ENCODE results near the gene MAPKAP1.

Gene MAPKAP1

DNA sequence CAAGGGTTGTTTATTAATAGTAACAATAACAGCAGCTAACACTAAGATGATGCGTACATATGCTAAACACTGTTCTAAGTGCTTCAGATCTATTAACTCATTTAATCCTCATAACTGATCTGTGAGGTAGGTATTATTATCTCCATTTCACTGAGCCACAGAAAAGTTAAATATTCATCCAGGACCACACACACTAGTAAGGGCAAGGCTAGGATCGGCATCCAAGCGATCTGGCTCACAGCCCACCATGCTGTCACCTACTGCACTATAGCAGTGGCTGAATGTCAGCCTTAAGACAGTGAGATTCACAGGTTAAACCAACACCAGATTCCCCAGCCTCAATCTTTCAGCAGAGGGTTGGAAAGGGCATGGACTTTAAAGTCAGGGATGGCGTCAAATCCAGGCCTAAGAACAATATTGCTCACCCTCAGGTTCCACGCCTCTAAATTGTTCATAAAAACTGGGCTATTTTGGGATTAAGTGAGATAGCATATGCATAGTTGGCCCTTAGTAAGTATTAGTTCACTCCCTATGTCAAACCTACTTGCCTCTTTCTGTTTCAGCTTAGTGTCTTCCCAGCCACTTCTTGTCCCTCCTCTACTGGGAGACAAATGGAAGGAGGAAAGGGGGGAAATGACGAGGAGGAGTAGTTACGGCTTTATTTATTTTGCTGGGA lies 150.8 kb downstream of the MAPKAP1 start:
- no peak for DNase-seq

GRCh38 chr9:125554726-125555125 lies 152.3 kb downstream of the MAPKAP1 start:
- DNase-seq: no peak

DNA sequence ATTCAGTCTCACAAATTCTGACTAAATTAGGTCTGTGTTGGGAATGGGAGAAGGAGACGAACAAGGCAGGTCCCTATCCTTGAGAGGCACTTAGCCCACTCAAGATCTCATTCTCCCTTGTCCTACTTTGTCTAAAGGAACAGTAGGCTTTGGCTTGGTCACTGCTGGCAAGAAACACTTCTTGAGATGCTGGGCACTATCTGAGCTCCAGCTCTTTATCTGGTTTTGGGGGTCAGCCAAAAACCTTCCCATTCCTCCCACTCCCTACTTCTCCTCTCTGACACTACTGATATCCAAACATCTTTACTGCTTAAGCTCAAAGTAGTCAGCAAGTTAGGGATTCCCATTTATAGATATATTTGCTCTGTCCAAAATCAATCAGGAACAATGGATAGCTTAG lies 155.2 kb downstream of the MAPKAP1 start:
- DNase-seq: no peak

DNA sequence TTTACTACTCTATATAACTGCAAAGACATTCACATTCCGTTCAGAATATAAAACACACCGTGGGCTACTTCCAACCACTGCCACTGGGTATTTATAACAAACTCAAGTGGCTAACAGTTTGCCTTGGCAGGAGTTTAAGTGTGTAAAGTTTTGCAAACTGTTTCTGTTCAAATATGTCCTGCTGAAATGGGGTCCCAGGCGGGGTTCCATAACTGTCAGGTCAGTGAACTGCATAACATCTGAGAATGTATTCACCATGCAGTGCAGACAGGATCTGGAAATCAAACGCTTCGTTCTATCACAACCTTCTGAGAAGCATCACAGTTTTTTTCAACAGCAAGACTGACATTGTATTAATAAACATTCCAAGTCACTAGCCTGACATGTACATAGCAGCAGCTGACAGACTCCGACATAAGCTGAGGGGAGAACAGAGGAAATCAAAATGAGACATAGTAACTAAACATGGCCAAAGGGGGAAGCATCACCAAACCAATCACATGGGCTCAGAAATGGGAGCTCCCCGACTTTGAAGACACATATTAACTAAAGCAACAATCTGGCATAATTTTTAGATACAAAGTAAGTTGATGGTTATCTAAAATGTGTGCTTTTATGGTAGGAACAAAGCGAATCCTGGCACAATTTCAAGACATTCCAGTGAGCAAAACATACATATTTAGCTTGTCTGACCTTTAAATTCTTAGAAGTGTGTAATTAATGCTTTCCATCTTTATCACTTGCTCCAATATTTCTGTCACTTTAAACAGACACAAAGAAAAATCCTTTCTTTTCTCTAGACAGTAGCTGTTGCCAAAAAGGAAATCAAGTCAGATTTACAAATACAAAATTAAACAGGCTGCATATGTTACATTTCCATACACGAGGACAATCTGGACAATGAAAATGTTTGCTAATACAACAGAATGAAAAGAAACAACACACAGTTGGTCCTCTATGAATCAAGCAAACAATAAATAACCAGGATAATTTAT lies 156.8 kb downstream of the MAPKAP1 start:
- no peak for DNase-seq

DNA sequence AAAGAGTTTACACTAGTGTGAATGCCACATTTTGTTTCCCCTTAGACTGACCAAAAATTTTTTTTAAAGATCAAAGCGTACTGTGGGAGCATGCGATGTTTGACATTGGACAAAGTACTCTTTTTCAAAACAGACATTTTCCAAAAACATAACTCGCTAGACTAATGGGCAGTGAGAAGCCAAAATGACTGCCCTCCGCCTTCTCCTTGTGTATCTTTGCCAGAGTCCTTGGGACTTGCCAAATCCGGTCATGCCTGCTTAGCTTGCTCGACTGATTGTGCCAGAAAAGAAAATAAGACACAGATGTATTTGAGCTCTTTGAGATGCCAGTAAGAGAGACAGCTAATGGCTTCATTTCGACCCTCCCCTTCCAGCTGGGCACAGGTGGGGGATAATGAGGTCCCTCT lies 157.5 kb downstream of the MAPKAP1 start:
- DNase-seq: no peak

GRCh38 chr9:125549039-125549438 lies 158.0 kb downstream of the MAPKAP1 start:
- DNase-seq: no peak

DNA sequence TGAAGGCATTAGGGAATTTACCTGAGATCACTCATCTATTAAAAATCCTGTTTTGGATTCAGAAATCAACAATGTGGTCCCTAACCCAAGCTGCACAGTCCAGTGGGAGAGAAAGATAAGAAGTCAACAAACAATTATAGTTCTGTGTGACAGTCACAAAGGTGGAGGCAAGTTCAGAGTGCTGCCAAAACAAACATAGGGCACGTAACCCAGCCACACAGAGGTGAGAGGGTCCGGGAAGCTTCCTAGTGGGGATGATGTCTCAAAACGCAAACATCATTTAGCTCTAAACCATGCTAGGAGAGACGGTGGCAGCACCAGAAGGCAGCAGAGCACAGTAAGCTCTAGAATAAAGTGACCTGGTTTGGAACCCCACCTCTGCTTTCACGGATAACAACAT lies 158.9 kb downstream of the MAPKAP1 start:
- DNase-seq: no peak

DNA sequence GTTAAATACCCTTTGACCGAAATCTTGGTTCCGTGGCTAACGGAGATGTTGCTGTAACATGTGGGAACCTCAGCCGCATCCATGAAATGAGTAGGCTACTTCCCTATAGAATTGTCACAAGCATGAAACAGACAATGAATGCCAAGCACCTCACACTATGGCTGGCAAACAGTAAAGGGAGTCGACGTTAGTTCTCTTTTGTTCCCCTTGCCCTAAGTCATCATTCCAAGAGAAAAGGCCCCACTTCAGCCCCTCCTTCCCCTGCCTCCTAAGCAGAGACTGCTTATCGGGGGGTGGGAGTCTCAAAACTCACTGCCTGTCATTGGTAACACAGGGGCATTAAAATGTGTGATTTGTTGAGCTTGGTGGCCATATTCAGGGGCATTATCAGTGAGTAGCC lies 159.6 kb downstream of the MAPKAP1 start:
- no peak for DNase-seq

DNA sequence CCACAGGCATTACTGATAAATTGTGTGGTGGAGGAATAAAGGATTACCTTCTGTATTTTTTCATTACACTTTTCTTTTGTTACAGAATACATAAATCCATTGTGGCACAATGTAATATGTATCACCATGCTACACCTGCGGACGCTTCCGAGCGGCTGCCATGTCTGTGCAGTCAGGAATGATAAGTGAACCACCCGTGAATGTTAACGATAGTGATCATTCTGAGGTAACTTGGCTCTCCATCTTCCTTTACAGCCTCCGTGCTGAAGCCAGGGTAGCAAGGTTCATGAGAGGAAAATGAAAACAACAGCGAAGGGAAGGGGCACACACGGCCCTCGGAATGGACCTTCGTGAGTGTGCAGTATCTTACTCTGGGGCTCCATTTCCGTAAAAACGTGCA lies 161.2 kb downstream of the MAPKAP1 start:
- no peak for DNase-seq

DNA sequence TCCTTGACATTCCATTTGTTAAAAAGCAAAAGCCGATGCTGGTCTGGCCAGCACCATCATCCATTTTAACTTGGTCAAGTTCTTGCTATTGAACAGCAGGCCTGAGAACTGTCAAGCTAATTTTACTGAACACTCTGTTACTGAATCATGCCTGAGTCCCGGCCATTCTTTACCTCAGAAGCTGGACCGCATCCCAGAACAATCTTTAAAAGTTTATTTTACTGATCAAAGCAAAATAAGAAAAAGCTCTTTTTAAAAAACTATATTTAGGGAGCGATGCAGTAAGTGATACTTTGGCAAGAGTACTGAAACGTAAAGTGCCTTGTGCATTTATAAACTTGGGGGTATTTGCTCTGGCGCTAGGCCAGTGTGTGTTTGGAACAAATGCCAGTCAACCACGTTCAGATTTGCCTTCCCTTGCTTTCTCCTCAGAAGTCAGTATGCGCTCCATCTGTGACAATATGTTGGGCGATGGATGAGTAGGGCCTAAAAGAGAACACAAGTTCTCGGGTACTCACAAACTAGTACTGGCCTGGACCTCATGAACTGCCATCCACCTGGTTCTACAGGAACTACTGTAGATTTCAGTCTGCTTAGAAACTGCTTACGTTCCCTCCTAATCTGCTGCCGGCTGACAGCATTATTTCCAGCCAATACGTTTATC lies 161.9 kb downstream of the MAPKAP1 start:
- no peak for DNase-seq

DNA sequence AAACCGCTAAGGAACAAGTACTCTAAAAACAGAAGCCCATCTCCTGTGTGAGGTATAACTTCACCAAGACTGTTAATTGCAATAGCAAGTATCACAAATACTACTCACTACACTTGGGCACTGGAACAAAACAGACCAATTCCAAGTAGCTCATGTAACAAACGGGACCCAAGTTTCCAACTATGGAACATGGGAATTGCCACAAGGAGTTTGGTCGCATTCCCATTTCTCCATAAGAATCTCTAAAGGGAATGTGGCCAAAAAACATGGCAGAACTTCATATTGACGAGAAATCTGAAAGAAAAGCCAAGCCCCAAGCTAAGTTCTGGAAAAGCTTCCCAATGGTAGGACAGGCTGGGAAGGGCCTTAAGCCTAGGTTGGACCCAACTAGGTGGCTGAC lies 162.5 kb downstream of the MAPKAP1 start:
- no peak for DNase-seq

- no peak for DNase-seq
These were observed 165.2 kb downstream of the MAPKAP1 start for GRCh38 chr9:125541840-125542243.

- no peak for DNase-seq
These were observed 166.5 kb downstream of the MAPKAP1 start for GRCh38 chr9:125540497-125540896.

GRCh38 chr9:125538092-125538473 lies 168.9 kb downstream of the MAPKAP1 start:
- no peak for DNase-seq

- no peak for DNase-seq
These were observed 169.4 kb downstream of the MAPKAP1 start for GRCh38 chr9:125537442-125538091.

- DNase-seq: no peak
These were observed 170.2 kb downstream of the MAPKAP1 start for GRCh38 chr9:125536776-125537175.

DNA sequence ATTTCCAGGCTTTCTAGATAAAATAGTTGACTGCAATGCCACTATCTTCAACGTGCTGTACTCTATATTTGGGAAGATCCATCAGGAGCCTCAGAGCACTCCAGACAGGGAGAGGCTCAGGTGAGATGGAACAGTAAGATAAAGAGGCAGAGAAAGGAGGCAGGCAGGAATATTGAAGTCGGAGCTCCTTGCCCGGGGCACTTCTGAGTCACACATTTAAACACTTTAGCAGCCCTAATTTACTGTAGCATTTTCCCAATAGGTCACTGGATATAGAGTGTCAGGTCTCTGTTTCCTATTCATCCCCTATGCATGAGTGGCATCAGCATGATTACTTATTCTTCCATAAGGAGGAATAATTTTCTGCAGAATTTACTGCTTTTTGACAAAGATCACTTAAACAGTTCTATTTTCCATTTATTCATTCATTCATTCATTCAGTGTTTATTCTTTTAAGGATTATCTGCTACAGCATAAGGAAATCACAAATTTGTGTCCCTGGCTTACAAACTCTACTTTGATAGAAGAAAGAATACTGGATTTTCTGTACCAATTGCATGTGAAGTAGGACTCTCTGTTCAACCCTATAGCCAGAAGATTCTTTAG lies 170.7 kb downstream of the MAPKAP1 start:
- no peak for DNase-seq

GRCh38 chr9:125534971-125535701 lies 171.9 kb downstream of the MAPKAP1 start:
- DNase-seq: no peak

GRCh38 chr9:125532812-125533594 lies 174.0 kb downstream of the MAPKAP1 start:
- no peak for DNase-seq

DNA sequence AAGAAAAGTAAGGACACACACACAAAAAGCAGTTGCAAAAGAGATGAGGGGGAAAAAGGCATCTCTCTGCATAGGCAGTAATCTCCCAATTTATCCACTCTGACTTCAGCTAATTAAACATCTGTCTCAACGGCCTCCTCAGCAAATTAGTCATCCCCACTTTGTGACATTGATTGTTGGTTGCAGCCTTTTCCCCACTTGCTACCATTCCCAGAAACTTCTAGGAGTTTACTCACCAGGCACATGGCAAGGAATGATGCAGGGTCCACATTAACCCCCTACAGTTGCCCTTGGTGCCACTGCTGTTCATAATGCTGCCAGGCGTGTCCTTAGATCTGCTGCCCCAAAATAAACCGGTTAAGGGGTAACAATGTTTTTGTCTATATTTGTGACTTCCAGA lies 174.6 kb downstream of the MAPKAP1 start:
- no peak for DNase-seq

Measured in activated CD4-positive, CD25-positive, alpha-beta regulatory T cell treated with anti-CD3 and anti-CD28 coated beads, Interleukin-2, amount 50 U/mL, for 72 hours (primary cell).